Stimulated activated naive CD8-positive, alpha-beta T cell treated with anti-CD3 and anti-CD28 coated beads, Interleukin-15, Interleukin-2, amounts not matched to agents 100 ng/mL and 50 ng/mL, for 24 hours (primary cell): Measurements from ENCODE around the gene USP19.

Experiments used
- H3K27ac Mint-ChIP-seq: one replicate; pipeline ENCODE4 v1.8.0; 2021; ENCODE audit warnings: mild to moderate bottlenecking, mixed read lengths
- H3K27me3 Mint-ChIP-seq: one replicate; pipeline ENCODE4 v1.8.0; 2021; ENCODE audit warnings: mixed read lengths
- H3K36me3 Mint-ChIP-seq: one replicate; pipeline ENCODE4 v1.8.0; 2021; ENCODE audit warnings: low read depth, mixed read lengths
- H3K4me1 Mint-ChIP-seq: one replicate; pipeline ENCODE4 v1.8.0; 2021; ENCODE audit warnings: low read depth, mixed read lengths
- H3K4me3 Mint-ChIP-seq: one replicate; pipeline ENCODE4 v1.8.0; 2021; ENCODE audit warnings: mild to moderate bottlenecking, mixed read lengths
- H3K9me3 Mint-ChIP-seq: one replicate; pipeline ENCODE4 v1.8.0; 2021; ENCODE audit warnings: mixed read lengths

USP19 gene

DNA sequence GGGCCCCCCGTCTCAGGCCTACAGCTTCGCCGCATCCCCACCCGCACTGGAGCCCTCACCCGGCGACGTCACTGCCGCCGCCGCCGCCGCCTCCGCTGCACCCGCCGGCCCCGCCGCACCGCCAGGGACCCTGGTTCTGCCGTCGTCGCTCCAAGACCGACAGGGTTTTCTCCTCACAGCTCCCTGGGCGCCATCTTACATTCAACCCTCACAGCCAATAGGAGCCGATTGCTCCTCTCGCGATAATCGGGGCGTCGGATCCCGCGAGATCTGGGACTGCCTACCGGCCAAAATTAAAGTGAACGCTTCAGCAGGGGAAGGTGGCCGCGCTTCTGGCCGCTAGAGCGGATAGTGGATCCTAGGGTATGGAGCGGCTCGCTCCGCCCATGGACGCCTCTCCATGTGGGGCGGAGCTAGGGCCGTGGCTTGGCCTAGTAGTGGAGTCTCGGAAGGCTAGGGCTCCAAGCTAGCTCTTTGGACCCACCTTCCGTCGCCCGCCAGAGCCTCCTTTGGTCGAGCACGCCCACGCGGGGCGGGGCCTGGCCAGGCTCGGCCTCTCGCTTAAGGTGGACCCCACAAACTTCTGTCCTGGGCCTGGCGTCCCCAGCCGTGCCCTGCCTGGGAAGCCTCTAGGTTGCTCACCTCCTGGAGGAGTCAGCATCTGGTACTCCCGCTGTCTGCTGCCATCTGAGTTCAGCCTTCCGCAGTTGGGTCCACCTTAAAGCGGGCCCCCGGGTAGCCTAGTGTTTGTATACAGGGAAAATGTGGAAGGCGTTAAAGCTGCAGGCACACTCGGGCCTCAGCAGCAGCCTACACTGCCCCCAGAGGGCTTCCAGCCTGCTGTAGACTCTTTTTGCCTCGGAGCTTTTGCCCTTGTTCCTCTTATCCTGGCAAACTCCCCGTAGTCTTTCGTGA is 26.5 kb downstream of the USP19 start, which contains the start of gene QRICH1:
Gene QRICH1 (minus strand): TSS at position 219 of the 915 bp plus-strand sequence. CDS start 17,054 bp downstream, outside the sequence.
- Mint-ChIP-seq H3K36me3 (peaks cover 40% of the 10 kb centered on the region), H3K27me3 (no peaks in the 10 kb centered on the region), H3K4me3 (peak within 1 kb of the TSS; percentile 92), H3K9me3 (no peaks in the 10 kb centered on the region), H3K27ac (peak within 1 kb of the TSS; percentile 94), H3K4me1 (peaks cover 42% of the 10 kb centered on the region)

DNA sequence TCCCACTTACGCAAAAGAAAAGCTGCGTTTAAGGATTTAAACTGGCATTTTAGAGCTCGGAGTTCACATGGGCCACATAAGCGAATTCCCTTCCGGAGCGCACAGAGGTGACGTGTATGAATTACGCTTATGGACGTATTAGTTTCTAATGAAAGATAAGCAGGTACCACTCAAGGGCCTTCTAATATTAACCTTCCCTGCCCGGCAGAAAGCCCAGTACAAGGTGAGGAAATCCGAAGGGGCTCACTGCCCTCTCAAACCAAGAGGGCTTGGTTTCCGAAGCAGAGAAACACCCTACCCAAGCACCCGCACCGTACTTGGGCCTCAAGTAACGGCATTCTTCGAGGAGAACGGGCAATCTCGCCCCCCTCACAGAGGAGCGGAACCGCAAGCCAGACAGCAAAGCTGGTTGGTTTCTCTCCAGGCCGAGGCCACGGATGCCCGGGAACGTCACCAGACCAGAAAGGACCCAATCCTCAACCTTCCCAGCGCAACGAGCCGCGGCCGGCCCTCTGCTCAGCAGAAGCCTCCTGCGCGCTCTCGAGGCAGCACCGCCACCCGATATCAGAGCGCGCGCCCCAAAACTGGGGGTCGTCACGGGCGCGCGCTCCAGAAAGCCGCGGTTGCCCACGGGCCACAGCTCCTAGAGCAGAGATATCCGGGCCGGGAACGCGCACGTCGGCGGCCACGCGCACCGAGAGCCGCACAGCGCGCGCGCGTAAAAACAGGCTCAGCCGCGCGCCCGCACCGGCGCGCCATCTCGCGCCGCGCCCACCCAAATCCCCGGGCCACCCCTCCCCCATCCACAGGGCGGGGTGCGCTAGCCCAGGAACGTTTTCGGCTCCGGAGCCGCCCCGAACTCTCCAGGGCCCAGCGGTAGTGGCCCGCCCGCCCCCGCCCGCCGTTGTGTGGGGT is 27.4 kb downstream of the USP19 start:
- Mint-ChIP-seq H3K27ac (peak overlapping the region; percentile 94), H3K4me3 (peak overlapping the region; percentile 92), H3K27me3 (no peaks in the 10 kb centered on the region), H3K9me3 (no peaks in the 10 kb centered on the region), H3K4me1 (peaks cover 42% of the 10 kb centered on the region), H3K36me3 (peaks cover 34% of the 10 kb centered on the region)

DNA sequence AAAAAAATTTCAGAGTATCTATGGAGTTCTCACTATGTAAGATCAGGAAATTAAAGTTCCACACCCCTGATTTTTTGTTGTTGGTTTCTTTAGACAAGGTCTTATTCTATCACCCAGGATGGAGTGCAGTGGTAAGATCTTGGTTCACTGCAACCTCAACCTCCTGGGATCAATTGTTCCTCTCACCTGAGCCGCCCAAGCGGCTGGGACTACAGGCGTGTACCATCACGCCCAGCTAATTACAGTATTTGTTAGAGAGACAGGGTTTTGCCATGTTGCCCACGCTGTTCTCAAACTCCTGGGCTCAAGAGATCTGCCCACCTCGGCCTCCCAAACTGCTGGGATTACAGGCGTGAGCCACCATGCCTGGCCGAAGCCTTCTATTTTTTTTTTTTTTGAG is 39.2 kb downstream of the USP19 start:
- Mint-ChIP-seq H3K9me3 (no peaks in the 10 kb centered on the region), H3K4me1 (no peaks in the 10 kb centered on the region), H3K27me3 (no peaks in the 10 kb centered on the region), H3K27ac (no peak overlapping the region), H3K36me3 (peaks cover 11% of the 10 kb centered on the region), H3K4me3 (no peak overlapping the region)

DNA sequence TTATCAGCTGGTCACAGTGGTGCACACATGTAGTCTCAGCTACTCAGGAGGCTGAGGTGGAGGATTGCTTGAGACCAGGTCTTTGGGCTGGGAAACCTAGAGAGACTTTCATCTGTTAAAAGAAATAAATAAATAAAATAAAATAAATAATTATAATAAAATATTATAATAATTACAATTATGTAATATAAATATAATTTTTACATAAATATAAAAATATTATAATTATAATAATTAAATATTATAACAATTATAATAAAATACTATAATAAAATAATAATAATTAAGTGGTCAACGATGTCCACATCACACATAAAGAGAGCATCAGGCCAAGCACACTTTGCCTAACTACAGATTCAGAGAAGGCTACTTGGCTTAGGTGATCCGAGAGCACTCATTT is 41.4 kb downstream of the USP19 start:
- H3K36me3 Mint-ChIP-seq: peaks cover 26% of the 10 kb centered on the region
- no peaks in the 10 kb centered on the region for H3K4me1 Mint-ChIP-seq
- no peaks in the 10 kb centered on the region for H3K9me3 Mint-ChIP-seq
- no peak overlapping the region for H3K4me3 Mint-ChIP-seq
- H3K27me3 Mint-ChIP-seq: no peaks in the 10 kb centered on the region
- no peak overlapping the region for H3K27ac Mint-ChIP-seq

DNA sequence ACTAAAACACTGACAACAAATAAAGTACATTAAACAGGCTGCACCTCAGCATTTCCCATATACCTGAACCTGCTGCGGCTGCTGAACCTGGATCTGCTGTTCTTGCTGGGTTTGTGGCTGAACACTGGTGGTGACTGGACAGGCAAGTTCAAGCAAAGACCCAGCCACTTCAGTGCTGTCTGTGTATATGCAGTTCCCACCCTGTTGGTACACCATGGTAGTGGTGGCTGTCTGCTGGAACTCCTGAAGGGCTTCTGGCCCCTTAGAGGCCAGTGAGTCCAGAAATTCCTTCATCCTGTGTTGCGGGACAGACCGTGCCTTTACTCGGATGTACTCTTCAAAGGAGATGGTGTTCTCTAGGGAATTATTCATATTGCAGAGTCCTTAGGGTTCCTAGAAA is 44.0 kb downstream of the USP19 start:
- Mint-ChIP-seq H3K4me1 (no peaks in the 10 kb centered on the region), H3K36me3 (peaks cover 47% of the 10 kb centered on the region), H3K27ac (no peak overlapping the region), H3K4me3 (no peak overlapping the region), H3K27me3 (no peaks in the 10 kb centered on the region), H3K9me3 (no peaks in the 10 kb centered on the region)

DNA sequence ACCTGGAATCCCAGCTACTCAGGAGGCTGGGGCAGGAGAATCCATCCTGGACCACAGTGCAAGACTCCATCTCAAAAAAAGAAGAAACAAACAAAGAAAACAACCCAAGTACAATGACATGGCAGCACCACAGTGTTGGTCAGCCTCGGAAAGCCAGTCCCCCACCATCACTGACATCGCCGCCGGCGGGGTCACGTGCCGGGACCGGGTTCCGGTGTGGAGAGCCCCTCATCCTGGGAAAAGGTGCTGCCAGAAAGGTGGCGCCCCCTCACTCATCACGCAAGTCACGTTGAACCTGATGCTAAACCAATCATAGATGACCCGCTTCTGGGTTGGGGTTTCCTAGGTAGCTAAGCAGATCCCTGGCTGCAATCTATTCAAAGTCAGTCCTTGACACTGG is 44.5 kb downstream of the USP19 start:
- H3K27me3 Mint-ChIP-seq: no peaks in the 10 kb centered on the region
- no peaks in the 10 kb centered on the region for H3K9me3 Mint-ChIP-seq
- no peak overlapping the region for H3K4me3 Mint-ChIP-seq
- H3K36me3 Mint-ChIP-seq: peaks cover 52% of the 10 kb centered on the region
- H3K4me1 Mint-ChIP-seq: no peaks in the 10 kb centered on the region
- H3K27ac Mint-ChIP-seq: no peak overlapping the region
